ENCODE data around the gene CD68.

GRCh38 chr17:7606280-7606679 lies 26.8 kb downstream of the CD68 start:
- no peak for TF ChIP-seq CTCF (IDR thresholded peaks at IDR 0.05; ENCODE audit: low read depth, low read length)
- TF ChIP-seq POLR2A (IDR thresholded peaks at IDR 0.05; ENCODE audit: extremely low read depth, insufficient read length), result no peak

Data from NB4 (cell line).